Cardiac muscle cell (in vitro differentiated cells and primary cell): Measurements from ENCODE around the gene CORO2A. TPM values are rescaled to one million over a fixed set of nuclear protein-coding genes. Genes with fewer than 3 reads are reported as not detected.

Experiments used
- DNase-seq, 2 donors: peaks; one replicate each; pipeline versions ENCODE4 v3.0.0 to v3.0.0-alpha.2; 2010 to 2017; ENCODE audit warnings: low read depth in 1 of 2, low spot score in 1 of 2
- H3K27ac ChIP-seq: fragments of 200-600 bp; sonication (generic); 2 replicates; pipeline ENCODE4 v1.5.1; 2016
- H3K27me3 ChIP-seq: fragments of 200-600 bp; sonication (generic); 2 replicates; pipeline ENCODE4 v1.6.0; 2016; ENCODE audit warnings: control low read depth
- H3K36me3 ChIP-seq: fragments of 200-600 bp; sonication (generic); 2 replicates; pipeline ENCODE4 v1.5.1; 2016; ENCODE audit warnings: control low read depth
- H3K4me1 ChIP-seq: fragments of 200-600 bp; sonication (generic); 2 replicates; pipeline ENCODE4 v1.8.1; 2017; ENCODE audit warnings: low read depth, mild to moderate bottlenecking, mixed run types
- H3K4me3 ChIP-seq: fragments of 200-600 bp; sonication (generic); 2 replicates; pipeline ENCODE4 v1.5.1; 2016; ENCODE audit warnings: mild to moderate bottlenecking
- H3K9me3 ChIP-seq: fragments of 200-600 bp; sonication (generic); 2 replicates; pipeline ENCODE4 v1.5.1; 2017; ENCODE audit warnings: low read depth, mild to moderate bottlenecking, control low read depth
- CTCF ChIP-seq: IDR thresholded peaks from 2 replicates; pipeline ENCODE4 v1.5.1; 2012; ENCODE audit warnings: low read depth, mild to moderate bottlenecking, low read length
- polyA plus RNA-seq: library from polyadenylated mRNA; unstranded; fragments of >200 nt; fragmentation: Nextera tagmentation; extraction: Ambion mirVana; gene quantifications from 2 replicates; pipeline ENCODE4 v1.2.1, GENCODE V29; 2016
- total RNA-seq: library from RNA; depleted of rRNA; stranded (reverse); fragments of >200 nt; gene quantifications from 2 replicates; pipeline ENCODE4 v1.2.3, GENCODE V29; 2016

The CORO2A gene
- total and polyA plus RNA-seq, 2 experiments from 2014 or later = 1.1 to 2.4 TPM

- H3K4me3 ChIP-seq = no peak overlapping the region
- no peaks in the 10 kb centered on the region for H3K36me3 ChIP-seq
- no peaks in the 10 kb centered on the region for H3K4me1 ChIP-seq
- no peak for DNase-seq
- H3K9me3 ChIP-seq = no peaks in the 10 kb centered on the region
- no peak overlapping the region for H3K27ac ChIP-seq
- no peak for TF ChIP-seq CTCF
- no peaks in the 10 kb centered on the region for H3K27me3 ChIP-seq
Measured at GRCh38 chr9:98099898-98100297, 92.5 kb downstream of the CORO2A start.

DNA sequence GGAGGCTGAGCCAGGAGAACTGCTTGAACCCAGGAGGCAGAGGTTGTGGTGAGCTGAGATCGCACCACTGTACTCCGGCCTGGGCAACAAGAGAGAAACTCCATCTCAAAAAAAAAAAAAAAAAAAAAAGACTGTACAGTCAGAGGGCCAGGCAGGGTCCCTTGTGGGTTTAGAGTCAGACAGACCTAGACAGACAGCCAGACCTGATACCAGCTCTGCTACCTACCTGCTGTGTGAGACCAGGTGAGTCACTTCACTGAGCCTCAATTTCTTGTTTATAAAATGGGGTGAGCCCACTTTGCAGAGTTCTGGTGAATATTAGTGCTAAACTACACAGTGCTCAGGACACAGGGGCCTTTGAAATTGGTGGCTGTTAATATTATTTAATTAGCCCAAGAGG lies 93.1 kb downstream of the CORO2A start:
- TF ChIP-seq CTCF = no peak
- H3K9me3 ChIP-seq = no peaks in the 10 kb centered on the region
- H3K4me1 ChIP-seq = no peaks in the 10 kb centered on the region
- no peak for DNase-seq
- H3K36me3 ChIP-seq = no peaks in the 10 kb centered on the region
- H3K27ac ChIP-seq = no peak overlapping the region
- no peak overlapping the region for H3K4me3 ChIP-seq
- no peaks in the 10 kb centered on the region for H3K27me3 ChIP-seq

- Histone ChIP-seq H3K27ac (no peak overlapping the region), H3K4me3 (no peak overlapping the region), H3K4me1 (no peaks in the 10 kb centered on the region), H3K27me3 (no peaks in the 10 kb centered on the region), H3K36me3 (no peaks in the 10 kb centered on the region), H3K9me3 (no peaks in the 10 kb centered on the region)
- no peak for DNase-seq
- TF ChIP-seq CTCF = no peak
Measured at GRCh38 chr9:98097836-98098235, 94.6 kb downstream of the CORO2A start.

DNA sequence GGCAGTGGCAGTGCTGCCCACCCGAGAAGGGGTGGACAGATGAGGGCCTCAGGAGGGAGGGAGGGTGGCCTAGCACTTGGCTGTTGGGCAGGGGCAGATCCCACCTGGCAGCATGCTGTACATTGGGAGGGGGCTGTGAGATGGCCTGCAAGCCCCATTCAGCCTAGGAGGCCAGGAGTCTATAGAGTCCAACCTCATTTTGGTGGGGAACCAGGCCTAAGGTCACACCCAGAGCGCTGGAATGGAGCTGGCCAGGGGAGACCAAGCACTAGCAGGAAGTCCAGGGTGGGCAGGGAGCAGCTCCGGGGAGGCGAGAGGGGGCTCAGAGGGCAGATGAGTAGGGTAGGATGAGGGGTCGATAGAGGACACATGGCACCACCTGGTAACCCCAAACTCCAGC lies 96.3 kb downstream of the CORO2A start:
- no peak for DNase-seq
- Histone ChIP-seq H3K27ac (no peak overlapping the region), H3K27me3 (no peaks in the 10 kb centered on the region), H3K4me3 (no peak overlapping the region), H3K4me1 (no peaks in the 10 kb centered on the region), H3K9me3 (no peaks in the 10 kb centered on the region), H3K36me3 (no peaks in the 10 kb centered on the region)
- TF ChIP-seq CTCF = no peak

DNA sequence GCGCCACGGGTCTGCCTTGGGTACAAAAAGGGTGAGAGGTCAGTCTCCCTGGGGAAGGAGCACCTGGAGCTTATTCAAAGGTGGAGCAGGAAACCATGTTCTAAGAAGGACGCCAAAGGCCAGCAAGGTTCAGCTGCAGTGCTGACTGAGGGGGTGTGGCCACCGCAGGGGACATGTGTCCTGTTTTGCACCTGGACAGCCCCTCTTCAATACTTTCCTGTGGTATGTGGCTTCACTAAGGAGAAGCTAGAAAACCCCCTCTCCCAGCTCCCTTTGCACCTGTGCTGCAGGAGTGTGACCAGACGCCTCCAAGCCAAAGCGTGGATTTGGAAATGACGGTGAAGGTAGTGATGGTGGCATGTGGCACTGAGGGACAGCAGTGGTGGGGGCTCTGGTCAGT lies 97.0 kb downstream of the CORO2A start:
- no peak for DNase-seq
- Histone ChIP-seq H3K36me3 (no peaks in the 10 kb centered on the region), H3K9me3 (no peaks in the 10 kb centered on the region), H3K27me3 (no peaks in the 10 kb centered on the region), H3K27ac (no peak overlapping the region), H3K4me3 (no peak overlapping the region), H3K4me1 (no peaks in the 10 kb centered on the region)
- no peak for TF ChIP-seq CTCF

DNA sequence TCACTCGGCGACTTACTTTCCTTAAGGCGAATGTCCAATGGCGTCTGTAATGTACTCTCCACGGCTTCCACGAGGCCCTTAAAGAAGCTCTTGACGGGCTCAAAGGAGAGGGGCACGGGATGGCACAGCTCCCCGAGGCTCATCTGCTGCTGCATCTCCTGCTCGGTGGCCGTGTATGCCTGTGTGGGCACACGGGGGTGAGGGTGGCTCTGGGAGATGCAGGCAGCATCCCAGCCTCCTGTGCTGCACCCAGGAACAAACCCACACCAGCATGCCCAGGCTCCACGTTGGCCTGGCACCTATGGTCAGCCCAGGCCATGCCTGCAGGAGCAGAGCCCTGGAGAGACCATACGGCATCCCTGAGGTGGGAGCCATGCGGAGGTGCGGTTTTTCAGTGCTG lies 97.6 kb downstream of the CORO2A start:
- Histone ChIP-seq H3K27ac (no peak overlapping the region), H3K9me3 (no peaks in the 10 kb centered on the region), H3K36me3 (no peaks in the 10 kb centered on the region), H3K27me3 (no peaks in the 10 kb centered on the region), H3K4me3 (no peak overlapping the region), H3K4me1 (no peaks in the 10 kb centered on the region)
- no peak for TF ChIP-seq CTCF
- no peak for DNase-seq
